GM21423 (cell line): ENCODE data around the gene ABI1.

ENCODE experiments used
- ATAC-seq: cut with Tn5 transposase; IDR thresholded peaks from one replicate; pipeline ENCODE4 v1.9.1; 2021; ENCODE audit warnings: mild to moderate bottlenecking, moderate library complexity; ENCODE audit not compliant: unreplicated experiment

Gene ABI1

GRCh38 chr10:26776258-26776657, 84.5 kb downstream of the ABI1 start:
- ATAC-seq, result no peak

GRCh38 chr10:26773633-26774032, 87.1 kb downstream of the ABI1 start:
- no peak for ATAC-seq

GRCh38 chr10:26770069-26770468, 90.7 kb downstream of the ABI1 start:
- no peak for ATAC-seq

GRCh38 chr10:26765549-26765948, 95.2 kb downstream of the ABI1 start:
- ATAC-seq, result no peak

GRCh38 chr10:26759008-26759407, 101.8 kb downstream of the ABI1 start:
- no peak for ATAC-seq

GRCh38 chr10:26755443-26755903, 105.3 kb downstream of the ABI1 start:
- peak; percentile 95 for ATAC-seq

- no peak for ATAC-seq
Measured at GRCh38 chr10:26746061-26746460, 114.7 kb downstream of the ABI1 start.

GRCh38 chr10:26743841-26744240, 116.9 kb downstream of the ABI1 start:
- ATAC-seq, result no peak

- ATAC-seq, result no peak
Measured at GRCh38 chr10:26743091-26743490, 117.7 kb downstream of the ABI1 start.

- ATAC-seq, result no peak
Measured at GRCh38 chr10:26741368-26741767, 119.4 kb downstream of the ABI1 start.

GRCh38 chr10:26739071-26739631, 121.6 kb downstream of the ABI1 start:
- ATAC-seq, result peak; percentile 31

GRCh38 chr10:26738301-26738911, 122.4 kb downstream of the ABI1 start:
- ATAC-seq, result no peak

- peak; percentile 76 for ATAC-seq
Measured at GRCh38 chr10:26737730-26738129, 123.0 kb downstream of the ABI1 start.

GRCh38 chr10:26735435-26735834, 125.3 kb downstream of the ABI1 start:
- no peak for ATAC-seq

GRCh38 chr10:26733750-26734568, 126.8 kb downstream of the ABI1 start:
- ATAC-seq, result no peak

- ATAC-seq, result no peak
Measured at GRCh38 chr10:26730552-26730951, 130.2 kb downstream of the ABI1 start.

GRCh38 chr10:26729395-26729794, 131.4 kb downstream of the ABI1 start:
- no peak for ATAC-seq

- ATAC-seq, result no peak
Measured at GRCh38 chr10:26728957-26729356, 131.8 kb downstream of the ABI1 start.

GRCh38 chr10:26727005-26727404, 133.8 kb downstream of the ABI1 start:
- no peak for ATAC-seq

- no peak for ATAC-seq
Measured at GRCh38 chr10:26725837-26726727, 134.7 kb downstream of the ABI1 start.

GRCh38 chr10:26723016-26723415, 137.7 kb downstream of the ABI1 start:
- ATAC-seq, result no peak
